ENCODE measurements around the gene ABL2.
A peak's percentile ranks its signal among the peaks of the same experiment; 100 is the strongest.
"Not testable (repeated sequence)": the region's sequence is repeated elsewhere in the genome, so short reads cannot be mapped to it uniquely, and the experiment has no call there.

The ABL2 gene

GRCh38 chr1:179177615-179178014, 51.9 kb downstream of the ABL2 start:
- no peak overlapping the region for H3K4me3 ChIP-seq (ENCODE audit: low read depth in 1 of 5, low read length in 5 of 5)
- no peak overlapping the region for H3K9ac ChIP-seq (ENCODE audit: low read length in 5 of 5)
- H3K4me1 ChIP-seq (ENCODE audit: control insufficient read depth in 5 of 5, insufficient read depth in 5 of 5, low read length in 5 of 5): peaks cover 4 to 18% (median 15%) of the 10 kb centered on the region in 5 donors
- H3K27ac ChIP-seq (ENCODE audit: low read depth, low read length): peak overlapping the region; percentile 80
- no peaks in the 10 kb centered on the region for H3K27me3 ChIP-seq (ENCODE audit: control insufficient read depth in 5 of 5, insufficient read depth in 4 of 5, low read length in 5 of 5)
- H3K36me3 ChIP-seq (ENCODE audit: control insufficient read depth in 5 of 5, insufficient read depth in 5 of 5, low read length in 5 of 5): no peaks in the 10 kb centered on the region
- H3K9me3 ChIP-seq (ENCODE audit: control insufficient read depth in 5 of 5, low read length in 5 of 5): no peaks in the 10 kb centered on the region

- Histone ChIP-seq H3K9ac (ENCODE audit: low read length in 5 of 5) (no peak overlapping the region), H3K36me3 (ENCODE audit: control insufficient read depth in 5 of 5, insufficient read depth in 5 of 5, low read length in 5 of 5) (no peaks in the 10 kb centered on the region), H3K9me3 (ENCODE audit: control insufficient read depth in 5 of 5, low read length in 5 of 5) (no peaks in the 10 kb centered on the region), H3K4me1 (ENCODE audit: control insufficient read depth in 5 of 5, insufficient read depth in 5 of 5, low read length in 5 of 5) (peaks cover 4 to 18% (median 15%) of the 10 kb centered on the region in 5 donors), H3K4me3 (ENCODE audit: low read depth in 1 of 5, low read length in 5 of 5) (no peak overlapping the region), H3K27me3 (ENCODE audit: control insufficient read depth in 5 of 5, insufficient read depth in 4 of 5, low read length in 5 of 5) (no peaks in the 10 kb centered on the region), H3K27ac (ENCODE audit: low read depth, low read length) (peak overlapping the region; percentile 80)
Measured at GRCh38 chr1:179177182-179177581, 52.3 kb downstream of the ABL2 start.

GRCh38 chr1:179175011-179175841, 54.3 kb downstream of the ABL2 start:
- no peaks in the 10 kb centered on the region for H3K27me3 ChIP-seq (ENCODE audit: control insufficient read depth in 5 of 5, insufficient read depth in 4 of 5, low read length in 5 of 5)
- H3K4me1 ChIP-seq (ENCODE audit: control insufficient read depth in 5 of 5, insufficient read depth in 5 of 5, low read length in 5 of 5): peaks cover 4 to 20% (median 15%) of the 10 kb centered on the region in 5 donors
- H3K4me3 ChIP-seq (ENCODE audit: low read depth in 1 of 5, low read length in 5 of 5): no peak overlapping the region
- H3K27ac ChIP-seq (ENCODE audit: low read depth, low read length): peak overlapping the region; percentile 80
- no peaks in the 10 kb centered on the region for H3K36me3 ChIP-seq (ENCODE audit: control insufficient read depth in 5 of 5, insufficient read depth in 5 of 5, low read length in 5 of 5)
- no peaks in the 10 kb centered on the region for H3K9me3 ChIP-seq (ENCODE audit: control insufficient read depth in 5 of 5, low read length in 5 of 5)
- H3K9ac ChIP-seq (ENCODE audit: low read length in 5 of 5): peak overlapping the region in 1 of 5 donors; percentile 48

- H3K36me3 ChIP-seq (ENCODE audit: control insufficient read depth in 5 of 5, insufficient read depth in 5 of 5, low read length in 5 of 5); H3K27me3 ChIP-seq (ENCODE audit: control insufficient read depth in 5 of 5, insufficient read depth in 4 of 5, low read length in 5 of 5); H3K9ac ChIP-seq (ENCODE audit: low read length in 5 of 5); H3K4me3 ChIP-seq (ENCODE audit: low read depth in 1 of 5, low read length in 5 of 5); H3K9me3 ChIP-seq (ENCODE audit: control insufficient read depth in 5 of 5, low read length in 5 of 5): not testable (repeated sequence)
- H3K4me1 ChIP-seq (ENCODE audit: control insufficient read depth in 5 of 5, insufficient read depth in 5 of 5, low read length in 5 of 5): peaks cover 3 to 25% (median 16%) of the 10 kb centered on the region in 5 donors
- H3K27ac ChIP-seq (ENCODE audit: low read depth, low read length): peak overlapping the region; percentile 59
Measured at GRCh38 chr1:179170468-179170770, 59.1 kb downstream of the ABL2 start.

- Histone ChIP-seq H3K9ac (ENCODE audit: low read length in 5 of 5) (no peak overlapping the region), H3K36me3 (ENCODE audit: control insufficient read depth in 5 of 5, insufficient read depth in 5 of 5, low read length in 5 of 5) (no peaks in the 10 kb centered on the region), H3K4me1 (ENCODE audit: control insufficient read depth in 5 of 5, insufficient read depth in 5 of 5, low read length in 5 of 5) (peaks cover 0 to 20% (median 12%) of the 10 kb centered on the region in 5 donors), H3K4me3 (ENCODE audit: low read depth in 1 of 5, low read length in 5 of 5) (no peak overlapping the region), H3K9me3 (ENCODE audit: control insufficient read depth in 5 of 5, low read length in 5 of 5) (no peaks in the 10 kb centered on the region), H3K27ac (ENCODE audit: low read depth, low read length) (peak overlapping the region; percentile 59), H3K27me3 (ENCODE audit: control insufficient read depth in 5 of 5, insufficient read depth in 4 of 5, low read length in 5 of 5) (no peaks in the 10 kb centered on the region)
Measured at GRCh38 chr1:179169616-179170467, 59.6 kb downstream of the ABL2 start.

GRCh38 chr1:179168536-179168935, 60.9 kb downstream of the ABL2 start:
- Histone ChIP-seq H3K36me3 (ENCODE audit: control insufficient read depth in 5 of 5, insufficient read depth in 5 of 5, low read length in 5 of 5) (no peaks in the 10 kb centered on the region), H3K4me1 (ENCODE audit: control insufficient read depth in 5 of 5, insufficient read depth in 5 of 5, low read length in 5 of 5) (peaks cover 0 to 20% (median 12%) of the 10 kb centered on the region in 5 donors), H3K9ac (ENCODE audit: low read length in 5 of 5) (no peak overlapping the region), H3K27me3 (ENCODE audit: control insufficient read depth in 5 of 5, insufficient read depth in 4 of 5, low read length in 5 of 5) (no peaks in the 10 kb centered on the region), H3K27ac (ENCODE audit: low read depth, low read length) (no peak overlapping the region), H3K9me3 (ENCODE audit: control insufficient read depth in 5 of 5, low read length in 5 of 5) (no peaks in the 10 kb centered on the region), H3K4me3 (ENCODE audit: low read depth in 1 of 5, low read length in 5 of 5) (no peak overlapping the region)

GRCh38 chr1:179167955-179168354, 61.5 kb downstream of the ABL2 start:
- Histone ChIP-seq H3K4me3 (ENCODE audit: low read depth in 1 of 5, low read length in 5 of 5) (no peak overlapping the region), H3K36me3 (ENCODE audit: control insufficient read depth in 5 of 5, insufficient read depth in 5 of 5, low read length in 5 of 5) (no peaks in the 10 kb centered on the region), H3K9ac (ENCODE audit: low read length in 5 of 5) (no peak overlapping the region), H3K4me1 (ENCODE audit: control insufficient read depth in 5 of 5, insufficient read depth in 5 of 5, low read length in 5 of 5) (peaks cover 0 to 20% (median 12%) of the 10 kb centered on the region in 5 donors), H3K9me3 (ENCODE audit: control insufficient read depth in 5 of 5, low read length in 5 of 5) (no peaks in the 10 kb centered on the region), H3K27ac (ENCODE audit: low read depth, low read length) (no peak overlapping the region), H3K27me3 (ENCODE audit: control insufficient read depth in 5 of 5, insufficient read depth in 4 of 5, low read length in 5 of 5) (no peaks in the 10 kb centered on the region)

- H3K27me3 ChIP-seq (ENCODE audit: control insufficient read depth in 5 of 5, insufficient read depth in 4 of 5, low read length in 5 of 5): no peaks in the 10 kb centered on the region
- no peak overlapping the region for H3K4me3 ChIP-seq (ENCODE audit: low read depth in 1 of 5, low read length in 5 of 5)
- no peaks in the 10 kb centered on the region for H3K9me3 ChIP-seq (ENCODE audit: control insufficient read depth in 5 of 5, low read length in 5 of 5)
- peaks cover 0 to 20% (median 12%) of the 10 kb centered on the region in 5 donors for H3K4me1 ChIP-seq (ENCODE audit: control insufficient read depth in 5 of 5, insufficient read depth in 5 of 5, low read length in 5 of 5)
- peak overlapping the region; percentile 12 for H3K27ac ChIP-seq (ENCODE audit: low read depth, low read length)
- no peaks in the 10 kb centered on the region for H3K36me3 ChIP-seq (ENCODE audit: control insufficient read depth in 5 of 5, insufficient read depth in 5 of 5, low read length in 5 of 5)
- no peak overlapping the region for H3K9ac ChIP-seq (ENCODE audit: low read length in 5 of 5)
Measured at GRCh38 chr1:179167418-179167777, 62.1 kb downstream of the ABL2 start.

- H3K4me1 ChIP-seq (ENCODE audit: control insufficient read depth in 5 of 5, insufficient read depth in 5 of 5, low read length in 5 of 5): peaks cover 0 to 20% (median 12%) of the 10 kb centered on the region in 5 donors
- H3K27ac ChIP-seq (ENCODE audit: low read depth, low read length): peak overlapping the region; percentile 12
- H3K36me3 ChIP-seq (ENCODE audit: control insufficient read depth in 5 of 5, insufficient read depth in 5 of 5, low read length in 5 of 5): no peaks in the 10 kb centered on the region
- H3K9ac ChIP-seq (ENCODE audit: low read length in 5 of 5): no peak overlapping the region
- no peak overlapping the region for H3K4me3 ChIP-seq (ENCODE audit: low read depth in 1 of 5, low read length in 5 of 5)
- H3K27me3 ChIP-seq (ENCODE audit: control insufficient read depth in 5 of 5, insufficient read depth in 4 of 5, low read length in 5 of 5): no peaks in the 10 kb centered on the region
- no peaks in the 10 kb centered on the region for H3K9me3 ChIP-seq (ENCODE audit: control insufficient read depth in 5 of 5, low read length in 5 of 5)
Measured at GRCh38 chr1:179166663-179167417, 62.6 kb downstream of the ABL2 start.

All from subcutaneous abdominal adipose tissue (tissue), 5 donors.